NCI-H82 (cell line): ENCODE data around the gene ETFB.
"Not testable (repeated sequence)": the region's sequence is repeated elsewhere in the genome, so short reads cannot be mapped to it uniquely, and the experiment has no call there.

Experiments used
- DNase-seq: peaks from one replicate; lab custom pipeline; 2025; lab: John Stamatoyannopoulos, UW

Gene ETFB

GRCh38 chr19:51365965-51366388 lies at the start of gene ETFB:
Gene ETFB, minus strand, starts transcription at chr19:51366388. Its CDS starts 62 bp downstream, at chr19:51366326.
- no peak for DNase-seq

- no peak for DNase-seq
Measured at GRCh38 chr19:51415187-51415586, 49.0 kb upstream of the ETFB start.

- no peak for DNase-seq
Measured at GRCh38 chr19:51410950-51411748, 45.0 kb upstream of the ETFB start.

GRCh38 chr19:51407511-51408131 lies 41.4 kb upstream of the ETFB start:
- peak; percentile 44 for DNase-seq

GRCh38 chr19:51402117-51402516 lies 35.9 kb upstream of the ETFB start:
- no peak for DNase-seq

- DNase-seq: not testable (repeated sequence)
Measured at GRCh38 chr19:51399936-51400335, 33.7 kb upstream of the ETFB start.

GRCh38 chr19:51399231-51399630 lies 33.0 kb upstream of the ETFB start:
- DNase-seq: no peak

GRCh38 chr19:51398096-51398704 lies 32.0 kb upstream of the ETFB start:
- DNase-seq: peak; percentile 74

GRCh38 chr19:51397453-51397852 lies 31.3 kb upstream of the ETFB start:
- not testable (repeated sequence) for DNase-seq

- no peak for DNase-seq
Measured at GRCh38 chr19:51396175-51396574, 30.0 kb upstream of the ETFB start.

- DNase-seq: peak; percentile 98
Measured at GRCh38 chr19:51394050-51394836, 28.1 kb upstream of the ETFB start.

- DNase-seq: no peak
Measured at GRCh38 chr19:51392701-51393100, 26.5 kb upstream of the ETFB start.

- DNase-seq: no peak
Measured at GRCh38 chr19:51391073-51391611, 25.0 kb upstream of the ETFB start.

GRCh38 chr19:51389143-51389542 lies 23.0 kb upstream of the ETFB start:
- DNase-seq: no peak

GRCh38 chr19:51387924-51388389 lies 21.8 kb upstream of the ETFB start, which contains the start of gene LIM2:
Gene LIM2, minus strand, starts transcription at chr19:51387974. Its CDS starts 531 bp downstream, at chr19:51387443.
- no peak for DNase-seq

- DNase-seq: no peak
Measured at GRCh38 chr19:51386882-51387520, 20.8 kb upstream of the ETFB start.

GRCh38 chr19:51382004-51382403 lies 15.8 kb upstream of the ETFB start:
- DNase-seq: no peak

- no peak for DNase-seq
Measured at GRCh38 chr19:51380379-51380778, 14.2 kb upstream of the ETFB start.

GRCh38 chr19:51377422-51377821 lies 11.2 kb upstream of the ETFB start:
- no peak for DNase-seq

- no peak for DNase-seq
Measured at GRCh38 chr19:51375504-51376221, 9.5 kb upstream of the ETFB start.
